ENCODE data around the gene C9orf43. TPM values are rescaled to one million over a fixed set of nuclear protein-coding genes. Genes with fewer than 3 reads are reported as not detected.

The C9orf43 gene
- total and polyA plus RNA-seq, 10 of the 15 experiments (the other 5 are each of a cell fraction or from before 2014, with no cell fraction given): 0.08 to 0.79 (median 0.55) TPM

GRCh38 chr9:113375057-113376023, 35.2 kb upstream of the C9orf43 start (continued):
- TF ChIP-seq SREBF2 (IDR thresholded peaks at IDR 0.05; ENCODE audit: low read length) (no peak), YBX1 (IDR thresholded peaks at IDR 0.05) (no peak)

- ChIA-PET POLR2A (interaction anchor here (0.7 to 3.4 kb wide), 4 partner anchors 12 to 38 kb away, joined by 3 to 12 read pairs (median 5); partner anchors contain the start of gene ALAD), SMC1A (ENCODE audit: uncharacterized antibody, unreplicated experiment) (interaction anchor here (0.9 to 1.6 kb wide), 2 partner anchors 10 to 22 kb away, joined by 3 read pairs; no protein-coding TSS in a partner anchor), CTCF (interaction anchor here (0.6 to 1.2 kb wide), 4 partner anchors 9 to 215 kb away, joined by 3 to 4 read pairs (median 3); no protein-coding TSS in a partner anchor), RAD21 (ENCODE audit: unreplicated experiment) (interaction anchor here (0.9 to 2.0 kb wide), 3 partner anchors 24 to 102 kb away, joined by 3 to 6 read pairs (median 3); partner anchors contain the start of genes ALAD and CDC26)
- Histone ChIP-seq H3K27ac (ENCODE audit: control insufficient read depth, insufficient read depth) (peak within 1 kb of the TSS; percentile 74; the same call in 1 of the 2 replicates), H3K79me2 (ENCODE audit: control insufficient read depth, insufficient read depth, low read length) (peaks cover 5% of the 10 kb centered on the region), H3K36me3 (ENCODE audit: control insufficient read depth in 2 of 2, insufficient read depth in 2 of 2, low read length in 1 of 2) (peaks cover 5 to 7% of the 10 kb centered on the region in 2 experiments), H3K9ac (ENCODE audit: control insufficient read depth, insufficient read depth, low read length) (peak within 1 kb of the TSS; percentile 92), H3K4me1 (ENCODE audit: control insufficient read depth, insufficient read depth, low read length) (peaks cover 26% of the 10 kb centered on the region), H3K27me3 (replicated peaks in 1 of 2; ENCODE audit: control insufficient read depth in 2 of 2, insufficient read depth in 2 of 2, low read length in 1 of 2) (no peaks in the 10 kb centered on the region), H4K20me1 (ENCODE audit: control insufficient read depth, insufficient read depth) (no peaks in the 10 kb centered on the region), H3K4me2 (ENCODE audit: control insufficient read depth, insufficient read depth) (peak within 1 kb of the TSS; percentile 79), H3K4me3 (peak within 1 kb of the TSS; percentile 77), H3K9me3 (replicated peaks; ENCODE audit: control insufficient read depth, insufficient read depth, low read length) (no peaks in the 10 kb centered on the region), H2AFZ (ENCODE audit: control insufficient read depth, low read depth, low read length) (peak within 1 kb of the TSS; percentile 90)
- ATAC-seq: peak; percentile 93
- 6% methylated on average over 33 of the region's 74 CpGs for WGBS (ENCODE audit: insufficient coverage, insufficient replicate concordance, low lambda C conversion rate, missing lambda C conversion rate)
- peak; percentile 52 for FAIRE-seq
- peak; percentile 40 for DNase-seq (ENCODE audit: low read depth, low spot score)
- no TSS peak for BruUV-seq (replicated peaks)
- intact Hi-C loops (cut with micrococcal nuclease; ENCODE audit: unreplicated experiment) (loop anchor here (2.0 kb wide), 1 partner anchor 24 kb away; the partner anchor contains the start of gene ALAD), in situ Hi-C loops (cut with MboI) (no loop called here)
- TF ChIP-seq NR2C1 (IDR thresholded peaks at IDR 0.05) (no peak), TCF7 (IDR thresholded peaks at IDR 0.05; ENCODE audit: borderline replicate concordance) (no peak), YY1 (IDR thresholded peaks at IDR 0.05; ENCODE audit: low read depth, low read length) (no peak), RELA (IDR thresholded peaks at IDR 0.05; ENCODE audit: borderline replicate concordance, partially characterized antibody) (no peak), TBL1XR1 (IDR thresholded peaks at IDR 0.05; ENCODE audit: low read depth, low read length) (no peak), ZNF592 (IDR thresholded peaks at IDR 0.05) (no peak), TARDBP (IDR thresholded peaks at IDR 0.05; ENCODE audit: borderline replicate concordance) (no peak), SREBF1 (IDR thresholded peaks at IDR 0.05; ENCODE audit: low read length) (no peak), ATF7 (IDR thresholded peaks at IDR 0.05; ENCODE audit: low read depth) (no peak), ASH2L (IDR thresholded peaks at IDR 0.05; ENCODE audit: borderline replicate concordance, low read depth) (no peak)
- TF ChIP-seq, protein P1, sequence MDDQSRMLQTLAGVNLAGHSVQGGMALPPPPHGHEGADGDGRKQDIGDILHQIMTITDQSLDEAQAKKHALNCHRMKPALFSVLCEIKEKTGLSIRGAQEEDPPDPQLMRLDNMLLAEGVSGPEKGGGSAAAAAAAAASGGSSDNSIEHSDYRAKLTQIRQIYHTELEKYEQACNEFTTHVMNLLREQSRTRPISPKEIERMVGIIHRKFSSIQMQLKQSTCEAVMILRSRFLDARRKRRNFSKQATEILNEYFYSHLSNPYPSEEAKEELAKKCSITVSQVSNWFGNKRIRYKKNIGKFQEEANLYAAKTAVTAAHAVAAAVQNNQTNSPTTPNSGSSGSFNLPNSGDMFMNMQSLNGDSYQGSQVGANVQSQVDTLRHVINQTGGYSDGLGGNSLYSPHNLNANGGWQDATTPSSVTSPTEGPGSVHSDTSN (IDR thresholded peaks at IDR 0.05; ENCODE audit: insufficient replicate concordance, low read depth, low read length): no peak
Observed at GRCh38 chr9:113376634-113377567, 33.6 kb upstream of the C9orf43 start, which contains the start of gene HDHD3. Gene HDHD3, minus strand, starts transcription at chr9:113376986. Its CDS starts 2,632 bp downstream, at chr9:113374354.
